OCI-LY7 (cell line): ENCODE results near the gene GAL. TPM values are rescaled to one million over a fixed set of nuclear protein-coding genes. Genes with fewer than 3 reads are reported as not detected.

ENCODE experiments used
- BruUV-seq: library from RNA; stranded (reverse); fragments of 400-500 nt; replicated peaks from 2 replicates; lab custom pipeline; 2021; lab: Mats Ljungman, UMichigan
- CTCF ChIA-PET: fragments of 300-600 bp; sonication (Branson Sonifier 250); formaldehyde crosslinking; loops from one replicate; lab custom pipeline; 2022; ENCODE audit warnings: antibody characterized with exemption; ENCODE audit not compliant: unreplicated experiment; lab: Charles Lee
- POLR2A ChIA-PET: fragments of 300-600 bp; sonication (Branson Sonifier 250); formaldehyde crosslinking; loops from one replicate; lab custom pipeline; 2022; ENCODE audit warnings: antibody characterized with exemption; lab: Charles Lee
- DNase-seq: peaks from one replicate; pipeline ENCODE4 v3.0.0-alpha.2; 2015; ENCODE audit warnings: low spot score
- H2AFZ ChIP-seq: fragments of 200-600 bp; sonication (generic), shearing (Covaris generic); 2 replicates; pipeline ENCODE4 v1.6.1; 2014; ENCODE audit warnings: mild to moderate bottlenecking, antibody characterized with exemption, low read length, moderate library complexity
- H3K27ac ChIP-seq: fragments of 200-600 bp; sonication (generic); 2 replicates; pipeline ENCODE4 v1.5.1; 2014; ENCODE audit warnings: mixed run types, low read depth, mild to moderate bottlenecking, moderate library complexity, low read length, inconsistent platforms; ENCODE audit not compliant: poor library complexity, severe bottlenecking
- H3K36me3 ChIP-seq: fragments of 200-600 bp; sonication (generic); 2 replicates; pipeline ENCODE4 v1.6.1; 2014; ENCODE audit warnings: mild to moderate bottlenecking, antibody characterized with exemption, low read length, moderate library complexity, mixed read lengths; ENCODE audit not compliant: insufficient read depth
- H3K4me1 ChIP-seq: fragments of 200-600 bp; sonication (generic); 2 replicates; pipeline ENCODE4 v1.5.1; 2014; ENCODE audit warnings: mild to moderate bottlenecking, low read length; ENCODE audit not compliant: insufficient read depth, poor library complexity, severe bottlenecking
- H3K4me2 ChIP-seq: fragments of 200-600 bp; sonication (generic); 2 replicates; pipeline ENCODE4 v1.6.1; 2014; ENCODE audit warnings: mild to moderate bottlenecking, low read length
- H3K4me3 ChIP-seq: fragments of 200-600 bp; sonication (generic); 2 replicates; pipeline ENCODE4 v1.5.1; 2014; ENCODE audit warnings: mild to moderate bottlenecking, low read depth, low read length; ENCODE audit not compliant: poor library complexity, severe bottlenecking
- H3K79me2 ChIP-seq: fragments of 200-600 bp; sonication (generic); 2 replicates; pipeline ENCODE4 v1.6.1; 2016; ENCODE audit warnings: low read depth, mild to moderate bottlenecking, low read length, moderate library complexity, mixed read lengths; ENCODE audit not compliant: insufficient read depth
- H3K9me2 ChIP-seq: fragments of 200-600 bp; sonication (generic); 2 replicates; pipeline ENCODE4 v1.6.1; 2016; ENCODE audit warnings: mild to moderate bottlenecking, low read length, mixed read lengths; ENCODE audit not compliant: insufficient read depth
- H3K9me3 ChIP-seq: fragments of 200-600 bp; sonication (generic); 2 replicates; pipeline ENCODE4 v1.6.1; 2014; ENCODE audit warnings: mild to moderate bottlenecking, mixed run types, low read length, mixed read lengths
- H4K20me1 ChIP-seq: fragments of 200-600 bp; sonication (generic); 2 replicates; pipeline ENCODE4 v1.6.1; 2014; ENCODE audit warnings: mild to moderate bottlenecking, antibody characterized with exemption, low read length, moderate library complexity, mixed read lengths; ENCODE audit not compliant: insufficient read depth
- EZH2phosphoT487 ChIP-seq: fragments of 200-600 bp; sonication (generic); IDR thresholded peaks from 2 replicates; pipeline ENCODE4 v1.6.1; 2018; ENCODE audit warnings: low read depth, borderline replicate concordance, mild to moderate bottlenecking, mixed run types, antibody characterized with exemption, low read length, moderate library complexity, mixed read lengths
- intact Hi-C: fragments of 100-400 bp; cut with micrococcal nuclease; formaldehyde crosslinking; loops from one replicate; pipeline ENCODE4 v1.10.0; 2022; ENCODE audit not compliant: unreplicated experiment
- total RNA-seq, 2 experiments: library from RNA; depleted of rRNA in 1 of 2; stranded (reverse); fragments of >200 nt in 1 of 2; shearing (Covaris generic) in 1 of 2; gene quantifications; 2 replicates each; pipeline ENCODE4 v1.2.3, GENCODE V29; 2014 to 2022
- TF ChIP-seq, protein P1 (sequence below): fragments of 200-600 bp; sonication (generic); conservative IDR thresholded peaks from 2 replicates; pipeline ENCODE4 v1.5.1; 2014; ENCODE audit warnings: mild to moderate bottlenecking, antibody characterized with exemption, low read length, moderate library complexity, mixed read lengths

GAL gene
- total RNA-seq, 2 experiments from 2014 or later: not detected

- Histone ChIP-seq H2AFZ (no peak overlapping the region), H3K4me2 (no peak overlapping the region), H4K20me1 (no peaks in the 10 kb centered on the region), H3K4me1 (peaks cover 5% of the 10 kb centered on the region), H3K36me3 (no peaks in the 10 kb centered on the region), H3K4me3 (no peak overlapping the region), H3K79me2 (no peaks in the 10 kb centered on the region), H3K9me2 (no peaks in the 10 kb centered on the region), H3K27ac (no peak overlapping the region), H3K9me3 (no peaks in the 10 kb centered on the region)
- ChIA-PET POLR2A (no interaction called here), CTCF (no interaction called here)
- intact Hi-C loops: no loop called here
- no peak for DNase-seq
- TF ChIP-seq EZH2phosphoT487: no peak
- TF ChIP-seq, protein P1, sequence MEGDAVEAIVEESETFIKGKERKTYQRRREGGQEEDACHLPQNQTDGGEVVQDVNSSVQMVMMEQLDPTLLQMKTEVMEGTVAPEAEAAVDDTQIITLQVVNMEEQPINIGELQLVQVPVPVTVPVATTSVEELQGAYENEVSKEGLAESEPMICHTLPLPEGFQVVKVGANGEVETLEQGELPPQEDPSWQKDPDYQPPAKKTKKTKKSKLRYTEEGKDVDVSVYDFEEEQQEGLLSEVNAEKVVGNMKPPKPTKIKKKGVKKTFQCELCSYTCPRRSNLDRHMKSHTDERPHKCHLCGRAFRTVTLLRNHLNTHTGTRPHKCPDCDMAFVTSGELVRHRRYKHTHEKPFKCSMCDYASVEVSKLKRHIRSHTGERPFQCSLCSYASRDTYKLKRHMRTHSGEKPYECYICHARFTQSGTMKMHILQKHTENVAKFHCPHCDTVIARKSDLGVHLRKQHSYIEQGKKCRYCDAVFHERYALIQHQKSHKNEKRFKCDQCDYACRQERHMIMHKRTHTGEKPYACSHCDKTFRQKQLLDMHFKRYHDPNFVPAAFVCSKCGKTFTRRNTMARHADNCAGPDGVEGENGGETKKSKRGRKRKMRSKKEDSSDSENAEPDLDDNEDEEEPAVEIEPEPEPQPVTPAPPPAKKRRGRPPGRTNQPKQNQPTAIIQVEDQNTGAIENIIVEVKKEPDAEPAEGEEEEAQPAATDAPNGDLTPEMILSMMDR: no peak
- no TSS peak for BruUV-seq
Measured at GRCh38 chr11:68711114-68711513, 26.8 kb downstream of the GAL start.

DNA sequence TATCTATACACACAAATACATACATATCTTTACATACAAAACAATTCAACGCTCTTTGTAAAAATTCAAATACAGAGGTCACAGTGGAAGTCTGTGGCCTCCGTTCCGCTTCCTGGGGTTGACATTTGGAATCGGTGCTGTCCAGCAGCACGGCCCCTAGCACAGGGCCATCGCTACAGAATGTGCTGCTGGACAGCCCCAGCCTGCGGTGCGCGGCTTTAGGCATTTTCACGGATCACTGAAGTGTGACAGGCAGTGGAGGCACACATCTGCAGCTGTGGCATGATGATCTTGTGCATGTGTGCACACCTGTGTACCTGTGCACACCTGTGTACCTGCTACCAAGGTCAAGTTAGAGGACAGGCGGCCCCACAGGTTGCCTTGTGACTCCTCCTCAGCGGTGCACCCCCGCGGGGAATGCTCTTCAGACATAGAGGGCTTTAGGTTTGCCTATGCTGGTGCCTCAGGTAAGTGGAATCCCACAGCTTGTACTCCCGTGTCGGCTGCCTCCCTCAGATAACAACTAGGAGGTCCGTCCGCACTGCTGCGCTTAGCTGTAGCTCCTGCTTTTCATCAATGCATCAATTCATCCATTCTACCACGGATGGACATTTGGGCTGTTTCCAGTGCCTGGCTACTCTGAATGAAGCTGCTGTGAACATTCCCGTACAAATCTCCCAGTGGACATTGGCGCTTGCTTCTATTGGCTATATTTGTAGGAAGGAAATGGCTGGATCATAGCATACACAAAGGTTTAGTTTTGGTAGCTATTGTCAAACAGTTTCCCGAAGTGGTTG lies 29.9 kb downstream of the GAL start:
- ChIA-PET CTCF (no interaction called here), POLR2A (no interaction called here)
- Histone ChIP-seq H4K20me1 (no peaks in the 10 kb centered on the region), H3K4me1 (peaks cover 5% of the 10 kb centered on the region), H3K9me3 (no peaks in the 10 kb centered on the region), H3K36me3 (no peaks in the 10 kb centered on the region), H3K9me2 (no peaks in the 10 kb centered on the region), H3K4me3 (no peak overlapping the region), H3K79me2 (no peaks in the 10 kb centered on the region), H2AFZ (no peak overlapping the region), H3K4me2 (peak overlapping the region; percentile 18; the same call in 1 of the 2 replicates), H3K27ac (no peak overlapping the region)
- BruUV-seq: no TSS peak
- DNase-seq: no peak
- intact Hi-C loops: no loop called here
- no peak for TF ChIP-seq EZH2phosphoT487
- TF ChIP-seq, protein P1: no peak

GRCh38 chr11:68715456-68716122 lies 31.2 kb downstream of the GAL start:
- Histone ChIP-seq H3K79me2 (no peaks in the 10 kb centered on the region), H3K4me2 (no peak overlapping the region), H4K20me1 (no peaks in the 10 kb centered on the region), H3K36me3 (no peaks in the 10 kb centered on the region), H3K9me3 (no peaks in the 10 kb centered on the region), H3K4me1 (peaks cover 5% of the 10 kb centered on the region), H3K4me3 (no peak overlapping the region), H3K27ac (no peak overlapping the region), H2AFZ (no peak overlapping the region), H3K9me2 (no peaks in the 10 kb centered on the region)
- ChIA-PET POLR2A (no interaction called here), CTCF (no interaction called here)
- TF ChIP-seq, protein P1: no peak
- TF ChIP-seq EZH2phosphoT487: no peak
- DNase-seq: no peak
- intact Hi-C loops: no loop called here
- no TSS peak for BruUV-seq
